Left lung (tissue), 10 donors: ENCODE data around the gene RBM33. TPM values are rescaled to one million over a fixed set of nuclear protein-coding genes. Genes with fewer than 3 reads are reported as not detected.
A peak's percentile ranks its signal among the peaks of the same experiment; 100 is the strongest.

Experiments used
- ATAC-seq: fragments of 200-7000 bp; cut with Tn5 transposase; one replicate; pipeline ENCODE4 v1.9.1; 2020; ENCODE audit warnings: moderate library complexity
- DNase-seq, 4 donors: peaks; one replicate each; pipeline ENCODE4 v3.0.0-alpha.2; 2013 to 2020
- H3K27ac ChIP-seq, 2 donors: fragments of 200-600 bp; sonication (generic) in 1 of 2; one replicate each; pipeline versions ENCODE4 v1.5.0 to v1.8.0; 2020 to 2021
- H3K27me3 ChIP-seq, 2 donors: fragments of 200-600 bp; sonication (generic) in 1 of 2; one replicate each; pipeline versions ENCODE4 v1.5.0 to v1.8.0; 2020 to 2021
- H3K36me3 ChIP-seq, 2 donors: fragments of 200-600 bp; sonication (generic) in 1 of 2; one replicate each; pipeline versions ENCODE4 v1.5.0 to v1.8.0; 2020 to 2021
- H3K4me1 ChIP-seq, 2 donors: fragments of 200-600 bp; one replicate each; pipeline ENCODE4 v1.8.0; 2021
- H3K4me3 ChIP-seq, 2 donors: fragments of 200-600 bp; sonication (generic) in 1 of 2; one replicate each; pipeline versions ENCODE4 v1.5.0 to v1.8.0; 2020 to 2021; ENCODE audit warnings: mild to moderate bottlenecking in 1 of 2
- H3K9me3 ChIP-seq, 2 donors: fragments of 200-600 bp; sonication (generic) in 1 of 2; one replicate each; pipeline versions ENCODE4 v1.5.0 to v1.8.0; 2020 to 2021
- intact Hi-C, 2 donors: fragments of 100-400 bp; cut with DNase I; formaldehyde crosslinking; loops; one replicate each; pipeline versions ENCODE4 v1.11.2 to v1.14.2; 2022
- polyA plus RNA-seq, 6 donors: library from polyadenylated mRNA; unstranded; fragments of 120-200 nt; gene quantifications; one replicate each; pipeline ENCODE4 v1.2.1, GENCODE V29; 2013; ENCODE audit not compliant: insufficient read length in 6 of 6
- total RNA-seq, 2 donors: library from RNA; stranded (reverse); fragmentation: NEBNext Ultra II Directional; extraction: Animal tissue kit (Norgen Biotek cat#: 25700); gene quantifications; one replicate each; pipeline ENCODE4 v1.2.1, GENCODE V29; 2021
- TF ChIP-seq, protein P1 (sequence below), 2 donors: fragments of 200-600 bp; sonication (generic) in 1 of 2; IDR thresholded peaks; one replicate each; pipeline versions ENCODE4 v1.5.0 to v1.8.0; 2021; ENCODE audit warnings: antibody characterized with exemption in 2 of 2
- donor health status: DM: no; HTN: yes; CAD: no.
- donor health status: DM: no; HTN: no; CAD: no.

Gene RBM33
- total and polyA plus RNA-seq, 8 donors, result 35.2 to 56.4 (median 45.0) TPM

DNA sequence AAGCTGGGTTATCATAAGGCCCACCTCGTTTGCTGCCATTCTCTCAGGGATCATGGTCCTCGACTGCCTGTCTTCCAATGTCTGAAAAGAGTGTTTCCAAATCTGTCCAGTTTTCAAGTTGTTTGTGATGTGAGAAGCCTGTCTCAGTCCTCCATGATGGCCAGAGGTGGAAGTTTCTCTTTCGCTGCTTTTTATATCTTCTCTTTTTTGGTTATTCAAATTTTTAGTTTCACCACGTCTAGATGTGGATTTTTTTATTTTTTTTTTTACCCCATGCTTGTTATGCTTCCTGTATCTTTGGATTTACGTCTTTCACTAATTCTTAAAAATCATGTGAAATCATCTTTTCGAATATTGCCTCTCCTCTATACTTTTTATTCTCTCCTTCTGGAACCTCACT is 6.1 kb upstream of the RBM33 start:
- H3K36me3 ChIP-seq, result peaks cover 0 to 21% of the 10 kb centered on the region in 2 donors
- no peaks in the 10 kb centered on the region for H3K27me3 ChIP-seq
- peaks cover under 1 to 4% of the 10 kb centered on the region in 2 donors for H3K4me1 ChIP-seq
- H3K4me3 ChIP-seq, result no peak overlapping the region
- ATAC-seq (no peak), DNase-seq (no peak)
- intact Hi-C loops, result no loop called here
- TF ChIP-seq, protein P1, sequence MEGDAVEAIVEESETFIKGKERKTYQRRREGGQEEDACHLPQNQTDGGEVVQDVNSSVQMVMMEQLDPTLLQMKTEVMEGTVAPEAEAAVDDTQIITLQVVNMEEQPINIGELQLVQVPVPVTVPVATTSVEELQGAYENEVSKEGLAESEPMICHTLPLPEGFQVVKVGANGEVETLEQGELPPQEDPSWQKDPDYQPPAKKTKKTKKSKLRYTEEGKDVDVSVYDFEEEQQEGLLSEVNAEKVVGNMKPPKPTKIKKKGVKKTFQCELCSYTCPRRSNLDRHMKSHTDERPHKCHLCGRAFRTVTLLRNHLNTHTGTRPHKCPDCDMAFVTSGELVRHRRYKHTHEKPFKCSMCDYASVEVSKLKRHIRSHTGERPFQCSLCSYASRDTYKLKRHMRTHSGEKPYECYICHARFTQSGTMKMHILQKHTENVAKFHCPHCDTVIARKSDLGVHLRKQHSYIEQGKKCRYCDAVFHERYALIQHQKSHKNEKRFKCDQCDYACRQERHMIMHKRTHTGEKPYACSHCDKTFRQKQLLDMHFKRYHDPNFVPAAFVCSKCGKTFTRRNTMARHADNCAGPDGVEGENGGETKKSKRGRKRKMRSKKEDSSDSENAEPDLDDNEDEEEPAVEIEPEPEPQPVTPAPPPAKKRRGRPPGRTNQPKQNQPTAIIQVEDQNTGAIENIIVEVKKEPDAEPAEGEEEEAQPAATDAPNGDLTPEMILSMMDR (IDR thresholded peaks at IDR 0.05), result no peak
- no peak overlapping the region for H3K27ac ChIP-seq
- peaks cover 0 to 10% of the 10 kb centered on the region in 2 donors for H3K9me3 ChIP-seq

GRCh38 chr7:155639958-155640520 is 4.4 kb upstream of the RBM33 start:
- intact Hi-C loops, result loop anchor here in 1 of 2 donors (10.0 kb wide), 1 partner anchor 95 kb away; no protein-coding TSS in a partner anchor
- peaks cover 0 to 10% of the 10 kb centered on the region in 2 donors for H3K9me3 ChIP-seq
- no peak for ATAC-seq
- peaks cover 0 to 21% of the 10 kb centered on the region in 2 donors for H3K36me3 ChIP-seq
- H3K4me3 ChIP-seq, result no peak overlapping the region
- TF ChIP-seq, protein P1 (IDR thresholded peaks at IDR 0.05), result no peak
- H3K4me1 ChIP-seq, result peaks cover 5 to 7% of the 10 kb centered on the region in 2 donors
- no peak overlapping the region for H3K27ac ChIP-seq
- DNase-seq, result no peak
- no peaks in the 10 kb centered on the region for H3K27me3 ChIP-seq

DNA sequence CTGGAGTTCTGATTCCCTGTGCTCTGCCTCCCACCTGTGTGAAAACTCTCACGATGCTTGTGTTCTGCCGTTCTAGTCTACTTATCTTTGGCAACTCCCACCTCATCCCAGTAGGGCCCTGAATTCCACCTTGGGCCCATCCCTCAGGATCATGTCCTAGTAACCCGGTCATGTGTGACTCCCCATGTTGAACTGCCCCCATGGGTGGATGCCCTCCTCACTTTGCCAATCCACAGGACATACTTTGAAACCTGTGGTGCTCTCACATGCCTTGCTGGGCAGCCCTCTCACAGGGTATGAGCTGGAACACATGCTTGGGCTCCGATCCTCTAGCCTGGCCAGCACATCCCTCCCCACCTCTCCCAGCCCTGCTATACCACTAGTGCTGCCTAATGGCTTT is 3.8 kb upstream of the RBM33 start:
- Histone ChIP-seq H3K9me3 (peaks cover 0 to 10% of the 10 kb centered on the region in 2 donors), H3K36me3 (peaks cover 0 to 21% of the 10 kb centered on the region in 2 donors), H3K27ac (no peak overlapping the region), H3K4me1 (peaks cover 5 to 12% of the 10 kb centered on the region in 2 donors), H3K27me3 (no peaks in the 10 kb centered on the region), H3K4me3 (no peak overlapping the region)
- ATAC-seq (no peak), DNase-seq (no peak)
- intact Hi-C loops, result loop anchor here in 1 of 2 donors (10.0 kb wide), 1 partner anchor 94 kb away; no protein-coding TSS in a partner anchor
- TF ChIP-seq, protein P1 (IDR thresholded peaks at IDR 0.05), result no peak

- ATAC-seq, result peak; percentile 49
- H3K27ac ChIP-seq, result peak overlapping the region; percentile 95
- TF ChIP-seq, protein P1 (IDR thresholded peaks at IDR 0.05), result no peak
- H3K4me1 ChIP-seq, result peaks cover 9 to 37% of the 10 kb centered on the region in 2 donors
- peak overlapping the region; percentile 98 for H3K4me3 ChIP-seq
- DNase-seq, result peak in 1 of 4 donors; percentile 89
- peaks cover 0 to 38% of the 10 kb centered on the region in 2 donors for H3K36me3 ChIP-seq
- H3K27me3 ChIP-seq, result no peaks in the 10 kb centered on the region
- H3K9me3 ChIP-seq, result peaks cover 0 to 7% of the 10 kb centered on the region in 2 donors
- intact Hi-C loops, result loop anchor here in 1 of 2 donors (10.0 kb wide), 1 partner anchor 91 kb away; no protein-coding TSS in a partner anchor
Measured at GRCh38 chr7:155643804-155644177, 670 bp upstream of the RBM33 start.

- Histone ChIP-seq H3K4me3 (peak overlapping the region; percentile 98), H3K36me3 (peaks cover 0 to 40% of the 10 kb centered on the region in 2 donors), H3K27me3 (no peaks in the 10 kb centered on the region), H3K9me3 (peaks cover 0 to 14% of the 10 kb centered on the region in 2 donors), H3K4me1 (peaks cover 9 to 37% of the 10 kb centered on the region in 2 donors), H3K27ac (peak overlapping the region; percentile 95)
- intact Hi-C loops, result loop anchor here in 1 of 2 donors (10.0 kb wide), 1 partner anchor 90 kb away; no protein-coding TSS in a partner anchor
- peak; percentile 69 for ATAC-seq
- TF ChIP-seq, protein P1 (IDR thresholded peaks at IDR 0.05), result no peak
- peak in 2 of 4 donors; percentile 41 to 42 for DNase-seq
Measured at GRCh38 chr7:155644971-155645509, 579 bp downstream of the RBM33 start.
